WTC11 (cell line): ENCODE measurements around the gene DTD1. TPM values are rescaled to one million over a fixed set of nuclear protein-coding genes. Genes with fewer than 3 reads are reported as not detected.

Experiments
- ATAC-seq: fragments of 200-7000 bp; cut with Tn5 transposase; 2 replicates; pipeline ENCODE4 v1.10.0; 2021; ENCODE audit warnings: mild to moderate bottlenecking, moderate library complexity
- CTCF ChIA-PET: fragments of 300-600 bp; sonication (Branson Sonifier 250); formaldehyde crosslinking; loops from one replicate; lab custom pipeline; 2021; ENCODE audit warnings: antibody characterized with exemption; lab: Charles Lee
- POLR2A ChIA-PET: fragments of 350-600 bp; sonication (Branson Sonifier 250); formaldehyde crosslinking; loops from one replicate; lab custom pipeline; 2021; ENCODE audit warnings: antibody characterized with exemption; lab: Charles Lee
- DNase-seq: peaks from one replicate; pipeline ENCODE4 v3.0.0; 2021; ENCODE audit warnings: low spot score
- H3K27ac Mint-ChIP-seq: 2 replicates; pipeline ENCODE4 v1.8.0; 2021; ENCODE audit warnings: mixed read lengths
- H3K27me3 Mint-ChIP-seq: 2 replicates; pipeline ENCODE4 v1.8.0; 2021; ENCODE audit warnings: low read depth, mild to moderate bottlenecking, moderate library complexity, mixed read lengths
- H3K36me3 Mint-ChIP-seq: 2 replicates; pipeline ENCODE4 v1.8.0; 2021; ENCODE audit warnings: mixed read lengths
- H3K4me1 Mint-ChIP-seq: 2 replicates; pipeline ENCODE4 v1.8.0; 2022; ENCODE audit warnings: mixed read lengths
- H3K4me3 Mint-ChIP-seq: 2 replicates; pipeline ENCODE4 v1.8.0; 2021; ENCODE audit warnings: mild to moderate bottlenecking, moderate library complexity, mixed read lengths
- H3K9me3 Mint-ChIP-seq: 2 replicates; pipeline ENCODE4 v1.8.0; 2021; ENCODE audit warnings: mixed read lengths
- ARID4B ChIP-seq: sonication (generic); formaldehyde crosslinking; IDR thresholded peaks from 2 replicates; pipeline ENCODE4 v1.8.0; 2023; ENCODE audit warnings: missing genetic modification reagents, mild to moderate bottlenecking, borderline replicate concordance
- CREB1 ChIP-seq: sonication (generic); formaldehyde crosslinking; IDR thresholded peaks from 2 replicates; pipeline ENCODE4 v1.8.0; 2023; ENCODE audit warnings: mild to moderate bottlenecking, missing genetic modification reagents
- CREM ChIP-seq: sonication (generic); formaldehyde crosslinking; IDR thresholded peaks from 2 replicates; pipeline ENCODE4 v1.8.1; 2022; ENCODE audit warnings: mild to moderate bottlenecking, missing genetic modification reagents, moderate library complexity
- E2F5 ChIP-seq: sonication (generic); formaldehyde crosslinking; IDR thresholded peaks from 2 replicates; pipeline ENCODE4 v1.8.1; 2022; ENCODE audit warnings: mild to moderate bottlenecking, moderate library complexity, missing genetic modification reagents
- EMX1 ChIP-seq: fragments of 250-450 bp; sonication (Bioruptor Pico); IDR thresholded peaks from 2 replicates; pipeline ENCODE4 v1.8.0; 2021; ENCODE audit warnings: mild to moderate bottlenecking
- GABPB1 ChIP-seq: sonication (generic); formaldehyde crosslinking; IDR thresholded peaks from 2 replicates; pipeline ENCODE4 v1.8.1; 2023; ENCODE audit warnings: mild to moderate bottlenecking, missing genetic modification reagents
- HMGXB4 ChIP-seq: sonication (generic); formaldehyde crosslinking; IDR thresholded peaks from 2 replicates; pipeline ENCODE4 v1.8.1; 2023; ENCODE audit warnings: mild to moderate bottlenecking, moderate library complexity, missing genetic modification reagents
- NFYB ChIP-seq: sonication (generic); formaldehyde crosslinking; conservative IDR thresholded peaks from 2 replicates; pipeline ENCODE4 v1.8.0; 2022; ENCODE audit warnings: low read depth, missing genetic modification reagents
- NR1H2 ChIP-seq: sonication (generic); formaldehyde crosslinking; IDR thresholded peaks from 2 replicates; pipeline ENCODE4 v1.9.0; 2021; ENCODE audit warnings: mild to moderate bottlenecking, moderate library complexity, missing genetic modification reagents
- NR2C2 ChIP-seq: sonication (generic); formaldehyde crosslinking; IDR thresholded peaks from 2 replicates; pipeline ENCODE4 v1.8.0; 2022; ENCODE audit warnings: mild to moderate bottlenecking, missing genetic modification reagents
- PREB ChIP-seq: sonication (generic); formaldehyde crosslinking; IDR thresholded peaks from 2 replicates; pipeline ENCODE4 v1.8.1; 2022; ENCODE audit warnings: mild to moderate bottlenecking, missing genetic modification reagents, moderate library complexity, borderline replicate concordance
- PRRX2 ChIP-seq: fragments of 250-450 bp; sonication (Bioruptor Pico); IDR thresholded peaks from 2 replicates; pipeline ENCODE4 v1.8.0; 2021; ENCODE audit warnings: mild to moderate bottlenecking
- RELA ChIP-seq: sonication (generic); formaldehyde crosslinking; IDR thresholded peaks from 2 replicates; pipeline ENCODE4 v1.8.1; 2022; ENCODE audit warnings: missing genetic modification reagents, mild to moderate bottlenecking, borderline replicate concordance
- RORB ChIP-seq: fragments of 250-450 bp; sonication (Bioruptor Pico); IDR thresholded peaks from 2 replicates; pipeline ENCODE4 v1.9.0; 2021; ENCODE audit warnings: mild to moderate bottlenecking
- SMAD4 ChIP-seq: sonication (generic); formaldehyde crosslinking; IDR thresholded peaks from 2 replicates; pipeline ENCODE4 v1.8.0; 2022; ENCODE audit warnings: mild to moderate bottlenecking, missing genetic modification reagents
- SP1 ChIP-seq: sonication (generic); formaldehyde crosslinking; conservative IDR thresholded peaks from 2 replicates; pipeline ENCODE4 v1.8.1; 2022; ENCODE audit warnings: missing genetic modification reagents
- ZBTB43 ChIP-seq: sonication (generic); formaldehyde crosslinking; IDR thresholded peaks from 2 replicates; pipeline ENCODE4 v1.8.1; 2023; ENCODE audit warnings: mild to moderate bottlenecking, missing genetic modification reagents
- ZNF317 ChIP-seq: sonication (generic); formaldehyde crosslinking; IDR thresholded peaks from 2 replicates; pipeline ENCODE4 v1.8.1; 2023; ENCODE audit warnings: low read depth, mild to moderate bottlenecking, moderate library complexity, missing genetic modification reagents, borderline replicate concordance
- ZNF423 ChIP-seq: fragments of 250-450 bp; sonication (Bioruptor Pico); IDR thresholded peaks from 2 replicates; pipeline ENCODE4 v2.1.2; 2022; ENCODE audit warnings: mild to moderate bottlenecking, moderate library complexity
- ZNF512 ChIP-seq: sonication (generic); formaldehyde crosslinking; IDR thresholded peaks from 2 replicates; pipeline ENCODE4 v1.8.1; 2022; ENCODE audit warnings: missing genetic modification reagents, borderline replicate concordance
- ZSCAN18 ChIP-seq: fragments of 250-450 bp; sonication (Bioruptor Pico); IDR thresholded peaks from 2 replicates; pipeline ENCODE4 v2.1.2; 2022; ENCODE audit warnings: mild to moderate bottlenecking, moderate library complexity
- total RNA-seq: library from RNA; stranded (reverse); gene quantifications from 3 replicates; pipeline ENCODE4 v1.2.3, GENCODE V29; 2021

Gene DTD1
- total RNA-seq, 1 experiment from 2014 or later = 71.1 TPM

- Mint-ChIP-seq H3K4me1 (peaks cover 30% of the 10 kb centered on the region), H3K27ac (no peak overlapping the region; the same call in 1 of the 2 replicates), H3K9me3 (peaks cover 8% of the 10 kb centered on the region; the same call in 1 of the 2 replicates)
- ChIA-PET POLR2A (no interaction called here), CTCF (interaction anchor here (1.5 kb wide), 1 partner anchor 67 kb away, joined by 8 read pairs; no protein-coding TSS in a partner anchor)
- TF ChIP-seq ZNF423 (CRISPR knock-in tag) (no peak), SP1 (CRISPR knock-in tag) (no peak), ZNF512 (CRISPR knock-in tag) (no peak), RORB (CRISPR knock-in tag) (no peak), RELA (CRISPR knock-in tag) (no peak), EMX1 (CRISPR knock-in tag) (no peak), ZBTB43 (CRISPR knock-in tag) (no peak), NFYB (CRISPR knock-in tag) (no peak), NR2C2 (CRISPR knock-in tag) (no peak), ARID4B (CRISPR knock-in tag) (no peak), NR1H2 (no peak), E2F5 (CRISPR knock-in tag) (no peak), ZSCAN18 (CRISPR knock-in tag) (no peak), GABPB1 (CRISPR knock-in tag) (no peak), CREM (CRISPR knock-in tag) (no peak)
- TF ChIP-seq, all 79 proteins: peak for 0
- no peak overlapping the region for H3K4me3 Mint-ChIP-seq
- H3K36me3 Mint-ChIP-seq = no peaks in the 10 kb centered on the region
- ATAC-seq = peak; percentile 85
- H3K27me3 Mint-ChIP-seq = no peaks in the 10 kb centered on the region; the same call in 1 of the 2 replicates
- no peak for DNase-seq
Observed at GRCh38 chr20:18698735-18699380, 111.0 kb downstream of the DTD1 start.

GRCh38 chr20:18701969-18702368 is 114.1 kb downstream of the DTD1 start:
- ChIA-PET POLR2A (no interaction called here), CTCF (no interaction called here)
- no peak overlapping the region for H3K27ac Mint-ChIP-seq
- H3K9me3 Mint-ChIP-seq = peaks cover 8% of the 10 kb centered on the region; the same call in 1 of the 2 replicates
- H3K4me3 Mint-ChIP-seq = no peak overlapping the region
- no peak for ATAC-seq
- no peak for DNase-seq
- no peaks in the 10 kb centered on the region; the same call in 1 of the 2 replicates for H3K27me3 Mint-ChIP-seq
- no peaks in the 10 kb centered on the region for H3K36me3 Mint-ChIP-seq
- peaks cover 34% of the 10 kb centered on the region for H3K4me1 Mint-ChIP-seq
- TF ChIP-seq ZNF317 (CRISPR knock-in tag) (no peak), E2F5 (CRISPR knock-in tag) (no peak), CREB1 (no peak), PRRX2 (CRISPR knock-in tag) (no peak), PREB (CRISPR knock-in tag) (no peak), HMGXB4 (CRISPR knock-in tag) (no peak), SMAD4 (CRISPR knock-in tag) (no peak)
